GM23338 (cell line): ENCODE measurements around the gene TIMM17A.

Experiments
- CREB1 ChIP-seq: fragments of 250-450 bp; sonication (Bioruptor Pico); IDR thresholded peaks from 2 replicates; pipeline ENCODE4 v1.5.0; 2020; ENCODE audit warnings: low read depth, mild to moderate bottlenecking, moderate library complexity
- EZH2 ChIP-seq: fragments of 200-600 bp; sonication (generic); IDR thresholded peaks from one replicate; pipeline ENCODE4 v1.8.0; 2017; ENCODE audit warnings: antibody characterized with exemption, mild to moderate bottlenecking, low read depth; ENCODE audit not compliant: unreplicated experiment
- EZH2phosphoT487 ChIP-seq: fragments of 200-600 bp; sonication (generic); IDR thresholded peaks from one replicate; pipeline ENCODE4 v1.8.1; 2018; ENCODE audit warnings: antibody characterized with exemption; ENCODE audit not compliant: unreplicated experiment
- JUNB ChIP-seq: IDR thresholded peaks from one replicate; pipeline ENCODE4 v1.6.1; 2016; ENCODE audit warnings: antibody characterized with exemption; ENCODE audit not compliant: unreplicated experiment
- NANOG ChIP-seq: IDR thresholded peaks from 2 replicates; pipeline ENCODE4 v1.6.1; 2016; ENCODE audit warnings: antibody characterized with exemption, borderline replicate concordance
- POLR2AphosphoS5 ChIP-seq: IDR thresholded peaks from 2 replicates; pipeline ENCODE4 v1.6.1; 2016; ENCODE audit warnings: antibody characterized with exemption, low read depth
- STAT1 ChIP-seq: IDR thresholded peaks from one replicate; pipeline ENCODE4 v1.6.1; 2016; ENCODE audit warnings: antibody characterized with exemption; ENCODE audit not compliant: unreplicated experiment
- ZNF114 ChIP-seq: fragments of 250-450 bp; sonication (Bioruptor Pico); IDR thresholded peaks from 2 replicates; pipeline ENCODE4 v1.5.0; 2020; ENCODE audit warnings: mild to moderate bottlenecking, moderate library complexity
- ZNF331 ChIP-seq: fragments of 250-450 bp; sonication (Bioruptor Pico); IDR thresholded peaks from 2 replicates; pipeline ENCODE4 v1.5.0; 2020; ENCODE audit warnings: low read depth, mild to moderate bottlenecking, moderate library complexity
- TF ChIP-seq, protein P1 (sequence below), 2 experiments: fragments of 200-600 bp in 1 of 2; sonication (generic) in 1 of 2; conservative IDR thresholded peaks; 2 replicates each; pipeline versions ENCODE4 v1.5.1 to v1.6.1; 2016 to 2017; ENCODE audit warnings: antibody characterized with exemption in 2 of 2, low read depth in 2 of 2, mild to moderate bottlenecking in 2 of 2, moderate library complexity in 1 of 2
- TF ChIP-seq, protein P2 (sequence below): IDR thresholded peaks from one replicate; pipeline ENCODE4 v1.6.1; 2018; ENCODE audit warnings: antibody characterized with exemption; ENCODE audit not compliant: unreplicated experiment
- TF ChIP-seq, protein P3 (sequence below): IDR thresholded peaks from 2 replicates; pipeline ENCODE4 v1.6.1; 2016; ENCODE audit warnings: antibody characterized with exemption

DNA sequence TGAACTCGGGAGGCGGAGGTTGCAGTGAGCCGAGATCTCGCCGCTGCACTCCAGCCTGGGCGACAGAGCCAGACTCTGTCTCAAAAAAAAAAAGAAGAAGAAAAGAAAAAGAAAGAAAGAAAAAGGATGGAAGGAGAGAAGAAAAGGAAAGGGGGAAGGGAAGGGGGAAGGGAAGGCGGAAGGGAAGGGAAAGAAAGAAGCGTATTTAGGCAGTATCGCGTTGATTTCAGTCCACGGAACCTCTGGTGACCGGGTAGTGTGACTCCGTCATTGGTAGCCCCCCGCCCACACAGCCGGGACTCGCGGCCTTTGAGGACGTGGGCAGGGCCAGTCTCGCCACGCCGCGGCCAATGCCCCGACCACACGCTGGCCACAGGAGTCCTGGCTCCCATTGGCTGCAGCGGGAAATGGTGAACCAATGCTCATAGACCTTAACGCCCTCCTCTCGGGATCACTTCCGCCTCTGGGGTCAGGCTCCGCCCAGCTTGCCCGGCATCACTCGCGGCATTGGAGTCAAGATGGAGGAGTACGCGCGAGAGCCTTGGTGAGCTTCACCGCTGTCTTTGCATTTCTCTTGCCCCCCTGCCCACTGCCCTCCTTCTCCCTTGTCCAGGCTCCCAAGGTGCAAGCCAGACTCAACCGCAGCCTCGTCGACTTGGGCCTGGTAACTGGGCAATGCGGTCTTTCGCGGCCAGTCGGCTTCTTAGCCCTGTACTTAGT, at the start of gene TIMM17A:
- TF ChIP-seq, protein P1, sequence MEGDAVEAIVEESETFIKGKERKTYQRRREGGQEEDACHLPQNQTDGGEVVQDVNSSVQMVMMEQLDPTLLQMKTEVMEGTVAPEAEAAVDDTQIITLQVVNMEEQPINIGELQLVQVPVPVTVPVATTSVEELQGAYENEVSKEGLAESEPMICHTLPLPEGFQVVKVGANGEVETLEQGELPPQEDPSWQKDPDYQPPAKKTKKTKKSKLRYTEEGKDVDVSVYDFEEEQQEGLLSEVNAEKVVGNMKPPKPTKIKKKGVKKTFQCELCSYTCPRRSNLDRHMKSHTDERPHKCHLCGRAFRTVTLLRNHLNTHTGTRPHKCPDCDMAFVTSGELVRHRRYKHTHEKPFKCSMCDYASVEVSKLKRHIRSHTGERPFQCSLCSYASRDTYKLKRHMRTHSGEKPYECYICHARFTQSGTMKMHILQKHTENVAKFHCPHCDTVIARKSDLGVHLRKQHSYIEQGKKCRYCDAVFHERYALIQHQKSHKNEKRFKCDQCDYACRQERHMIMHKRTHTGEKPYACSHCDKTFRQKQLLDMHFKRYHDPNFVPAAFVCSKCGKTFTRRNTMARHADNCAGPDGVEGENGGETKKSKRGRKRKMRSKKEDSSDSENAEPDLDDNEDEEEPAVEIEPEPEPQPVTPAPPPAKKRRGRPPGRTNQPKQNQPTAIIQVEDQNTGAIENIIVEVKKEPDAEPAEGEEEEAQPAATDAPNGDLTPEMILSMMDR (conservative IDR thresholded peaks at IDR 0.05; ENCODE audit: low read depth in 2 of 2), result no peak
- TF ChIP-seq ZNF331 (CRISPR knock-in tag) (no peak), EZH2phosphoT487 (no peak), EZH2 (no peak), JUNB (no peak), CREB1 (CRISPR knock-in tag) (peak; percentile 64), POLR2AphosphoS5 (peak; percentile 98), NANOG (no peak), ZNF114 (CRISPR knock-in tag) (no peak), STAT1 (no peak)
- TF ChIP-seq, protein P2, sequence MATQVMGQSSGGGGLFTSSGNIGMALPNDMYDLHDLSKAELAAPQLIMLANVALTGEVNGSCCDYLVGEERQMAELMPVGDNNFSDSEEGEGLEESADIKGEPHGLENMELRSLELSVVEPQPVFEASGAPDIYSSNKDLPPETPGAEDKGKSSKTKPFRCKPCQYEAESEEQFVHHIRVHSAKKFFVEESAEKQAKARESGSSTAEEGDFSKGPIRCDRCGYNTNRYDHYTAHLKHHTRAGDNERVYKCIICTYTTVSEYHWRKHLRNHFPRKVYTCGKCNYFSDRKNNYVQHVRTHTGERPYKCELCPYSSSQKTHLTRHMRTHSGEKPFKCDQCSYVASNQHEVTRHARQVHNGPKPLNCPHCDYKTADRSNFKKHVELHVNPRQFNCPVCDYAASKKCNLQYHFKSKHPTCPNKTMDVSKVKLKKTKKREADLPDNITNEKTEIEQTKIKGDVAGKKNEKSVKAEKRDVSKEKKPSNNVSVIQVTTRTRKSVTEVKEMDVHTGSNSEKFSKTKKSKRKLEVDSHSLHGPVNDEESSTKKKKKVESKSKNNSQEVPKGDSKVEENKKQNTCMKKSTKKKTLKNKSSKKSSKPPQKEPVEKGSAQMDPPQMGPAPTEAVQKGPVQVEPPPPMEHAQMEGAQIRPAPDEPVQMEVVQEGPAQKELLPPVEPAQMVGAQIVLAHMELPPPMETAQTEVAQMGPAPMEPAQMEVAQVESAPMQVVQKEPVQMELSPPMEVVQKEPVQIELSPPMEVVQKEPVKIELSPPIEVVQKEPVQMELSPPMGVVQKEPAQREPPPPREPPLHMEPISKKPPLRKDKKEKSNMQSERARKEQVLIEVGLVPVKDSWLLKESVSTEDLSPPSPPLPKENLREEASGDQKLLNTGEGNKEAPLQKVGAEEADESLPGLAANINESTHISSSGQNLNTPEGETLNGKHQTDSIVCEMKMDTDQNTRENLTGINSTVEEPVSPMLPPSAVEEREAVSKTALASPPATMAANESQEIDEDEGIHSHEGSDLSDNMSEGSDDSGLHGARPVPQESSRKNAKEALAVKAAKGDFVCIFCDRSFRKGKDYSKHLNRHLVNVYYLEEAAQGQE, result peak; percentile 9
- TF ChIP-seq, protein P3, sequence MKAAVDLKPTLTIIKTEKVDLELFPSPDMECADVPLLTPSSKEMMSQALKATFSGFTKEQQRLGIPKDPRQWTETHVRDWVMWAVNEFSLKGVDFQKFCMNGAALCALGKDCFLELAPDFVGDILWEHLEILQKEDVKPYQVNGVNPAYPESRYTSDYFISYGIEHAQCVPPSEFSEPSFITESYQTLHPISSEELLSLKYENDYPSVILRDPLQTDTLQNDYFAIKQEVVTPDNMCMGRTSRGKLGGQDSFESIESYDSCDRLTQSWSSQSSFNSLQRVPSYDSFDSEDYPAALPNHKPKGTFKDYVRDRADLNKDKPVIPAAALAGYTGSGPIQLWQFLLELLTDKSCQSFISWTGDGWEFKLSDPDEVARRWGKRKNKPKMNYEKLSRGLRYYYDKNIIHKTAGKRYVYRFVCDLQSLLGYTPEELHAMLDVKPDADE, result 0 out of 2 replicates have a peak, but pooled peaks have one; percentile 38
